ENCODE data around the gene EXOC2.
"Not testable (repeated sequence)": the region's sequence is repeated elsewhere in the genome, so short reads cannot be mapped to it uniquely, and the experiment has no call there.

DNA sequence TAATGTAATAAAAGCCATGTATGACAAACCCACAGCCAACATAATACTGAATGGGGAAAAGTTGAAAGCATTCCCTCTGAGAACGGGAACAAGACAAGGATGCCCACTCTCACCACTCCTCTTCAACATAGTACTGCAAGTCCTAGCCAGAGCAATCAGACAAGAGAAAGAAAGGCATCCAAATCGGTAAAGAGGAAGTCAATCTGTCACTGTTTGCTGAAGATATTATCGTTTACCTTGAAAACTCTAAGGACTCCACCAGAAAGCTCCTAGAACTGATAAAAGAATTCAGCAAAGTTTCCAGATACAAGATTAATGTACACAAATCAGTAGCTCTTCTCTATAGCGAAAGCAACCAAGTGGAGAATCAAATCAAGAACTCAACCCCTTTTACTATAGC lies 29.2 kb downstream of the EXOC2 start:
- TF ChIP-seq, protein P1, sequence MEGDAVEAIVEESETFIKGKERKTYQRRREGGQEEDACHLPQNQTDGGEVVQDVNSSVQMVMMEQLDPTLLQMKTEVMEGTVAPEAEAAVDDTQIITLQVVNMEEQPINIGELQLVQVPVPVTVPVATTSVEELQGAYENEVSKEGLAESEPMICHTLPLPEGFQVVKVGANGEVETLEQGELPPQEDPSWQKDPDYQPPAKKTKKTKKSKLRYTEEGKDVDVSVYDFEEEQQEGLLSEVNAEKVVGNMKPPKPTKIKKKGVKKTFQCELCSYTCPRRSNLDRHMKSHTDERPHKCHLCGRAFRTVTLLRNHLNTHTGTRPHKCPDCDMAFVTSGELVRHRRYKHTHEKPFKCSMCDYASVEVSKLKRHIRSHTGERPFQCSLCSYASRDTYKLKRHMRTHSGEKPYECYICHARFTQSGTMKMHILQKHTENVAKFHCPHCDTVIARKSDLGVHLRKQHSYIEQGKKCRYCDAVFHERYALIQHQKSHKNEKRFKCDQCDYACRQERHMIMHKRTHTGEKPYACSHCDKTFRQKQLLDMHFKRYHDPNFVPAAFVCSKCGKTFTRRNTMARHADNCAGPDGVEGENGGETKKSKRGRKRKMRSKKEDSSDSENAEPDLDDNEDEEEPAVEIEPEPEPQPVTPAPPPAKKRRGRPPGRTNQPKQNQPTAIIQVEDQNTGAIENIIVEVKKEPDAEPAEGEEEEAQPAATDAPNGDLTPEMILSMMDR (conservative IDR thresholded peaks at IDR 0.05; ENCODE audit: low read length) = not testable (repeated sequence)
- TF ChIP-seq EZH2phosphoT487 (IDR thresholded peaks at IDR 0.05; ENCODE audit: borderline replicate concordance, low read depth, low read length) = not testable (repeated sequence)

Data from OCI-LY7 (cell line).